GM21619 (cell line): ENCODE results near the gene SAMHD1.
"Not testable (repeated sequence)": the region's sequence is repeated elsewhere in the genome, so short reads cannot be mapped to it uniquely, and the experiment has no call there.

Source experiments
- ATAC-seq: cut with Tn5 transposase; IDR thresholded peaks from one replicate; pipeline ENCODE4 v1.9.1; 2021; ENCODE audit not compliant: unreplicated experiment

SAMHD1 gene

GRCh38 chr20:36875702-36876472, 75.6 kb downstream of the SAMHD1 start, which contains the start of gene TLDC2:
Gene TLDC2 (plus strand): TSS chr20:36876138. CDS start chr20:36876175, 37 bp downstream.
- no peak for ATAC-seq

GRCh38 chr20:36875093-36875492, 76.4 kb downstream of the SAMHD1 start:
- not testable (repeated sequence) for ATAC-seq

- ATAC-seq, result no peak
Observed at GRCh38 chr20:36873498-36874189, 77.9 kb downstream of the SAMHD1 start.

GRCh38 chr20:36872852-36873251, 78.7 kb downstream of the SAMHD1 start:
- no peak for ATAC-seq

- no peak for ATAC-seq
Observed at GRCh38 chr20:36871640-36872570, 79.6 kb downstream of the SAMHD1 start.

- ATAC-seq, result no peak
Observed at GRCh38 chr20:36866681-36867495, 84.6 kb downstream of the SAMHD1 start.

- ATAC-seq, result no peak
Observed at GRCh38 chr20:36866164-36866563, 85.3 kb downstream of the SAMHD1 start.

- ATAC-seq, result no peak
Observed at GRCh38 chr20:36865861-36866149, 85.7 kb downstream of the SAMHD1 start.

GRCh38 chr20:36865076-36865860, 86.2 kb downstream of the SAMHD1 start:
- no peak for ATAC-seq

- ATAC-seq, result peak; percentile 41
Observed at GRCh38 chr20:36862857-36863668, 88.4 kb downstream of the SAMHD1 start.

GRCh38 chr20:36861875-36862801, 89.4 kb downstream of the SAMHD1 start:
- no peak for ATAC-seq

- no peak for ATAC-seq
Observed at GRCh38 chr20:36861625-36861874, 90.0 kb downstream of the SAMHD1 start.

GRCh38 chr20:36860811-36861624, 90.5 kb downstream of the SAMHD1 start:
- ATAC-seq, result no peak

- ATAC-seq, result no peak
Observed at GRCh38 chr20:36860339-36860738, 91.2 kb downstream of the SAMHD1 start.

- ATAC-seq, result no peak
Observed at GRCh38 chr20:36859700-36860330, 91.7 kb downstream of the SAMHD1 start.

GRCh38 chr20:36859282-36859555, 92.3 kb downstream of the SAMHD1 start:
- no peak for ATAC-seq
